Activated CD4-positive, alpha-beta T cell treated with anti-CD3 and anti-CD28 coated beads, Interleukin-2, amount 50 U/mL, for 4 hours (primary cell): ENCODE measurements around the gene LACRT.

ENCODE experiments used
- DNase-seq, 2 experiments: peaks; one replicate each; pipeline ENCODE4 v3.0.0-alpha.2; 2020

LACRT gene

DNA sequence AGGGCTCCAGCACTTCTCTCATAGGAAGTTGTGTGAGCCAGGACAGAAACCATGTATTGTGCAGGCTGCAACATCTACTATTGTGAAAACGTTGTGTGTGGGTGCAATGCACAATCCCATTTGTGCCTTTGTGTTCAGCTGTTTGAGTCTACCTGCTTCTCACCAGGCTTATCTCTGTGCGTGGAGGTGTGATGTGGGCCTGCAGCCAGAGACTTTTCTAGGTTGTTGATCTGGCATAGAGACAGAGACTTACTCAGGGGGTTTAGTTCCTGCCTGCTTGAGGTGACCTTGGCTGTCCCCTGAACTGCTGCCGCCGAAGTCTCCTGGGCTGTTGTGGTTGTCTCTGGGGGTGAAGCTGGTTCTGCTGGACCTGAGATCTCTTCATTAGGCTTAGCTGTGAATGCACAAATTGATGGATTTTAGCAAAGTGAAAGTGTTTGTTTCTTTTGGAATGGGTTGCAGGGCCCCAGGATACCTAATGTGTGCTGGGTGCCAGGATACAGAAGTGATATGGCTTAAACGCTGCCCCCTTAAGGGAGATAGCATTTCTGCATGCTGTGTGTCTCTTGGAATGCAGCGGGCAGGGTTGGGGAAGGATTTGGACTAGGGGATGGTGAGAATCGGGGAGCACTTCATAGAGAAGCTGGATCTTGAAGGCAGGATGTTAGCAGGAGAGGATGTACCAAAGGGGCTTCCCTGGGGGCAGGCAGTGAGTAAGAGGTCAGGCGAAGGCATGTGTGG lies 2.5 kb downstream of the LACRT start:
- no peak for DNase-seq

DNA sequence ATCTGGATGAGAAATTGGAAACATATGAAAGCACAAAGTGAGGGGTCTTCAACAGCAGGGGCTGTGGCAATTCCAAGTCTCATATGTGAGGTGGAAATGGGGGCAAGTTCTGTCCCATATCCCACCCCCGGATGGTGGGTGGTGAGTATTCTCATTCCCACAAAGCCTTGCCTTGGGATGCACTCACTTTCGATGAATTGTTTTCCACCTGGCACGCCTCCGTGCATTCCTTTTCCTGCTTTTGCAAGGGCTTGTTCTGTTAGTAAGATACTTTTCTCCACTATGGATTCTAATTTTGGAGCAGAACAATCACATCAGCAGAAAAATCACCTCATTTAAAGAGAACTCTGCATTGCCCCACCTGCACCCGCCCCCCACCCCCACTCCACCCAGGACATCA lies 3.1 kb downstream of the LACRT start:
- DNase-seq = no peak

DNA sequence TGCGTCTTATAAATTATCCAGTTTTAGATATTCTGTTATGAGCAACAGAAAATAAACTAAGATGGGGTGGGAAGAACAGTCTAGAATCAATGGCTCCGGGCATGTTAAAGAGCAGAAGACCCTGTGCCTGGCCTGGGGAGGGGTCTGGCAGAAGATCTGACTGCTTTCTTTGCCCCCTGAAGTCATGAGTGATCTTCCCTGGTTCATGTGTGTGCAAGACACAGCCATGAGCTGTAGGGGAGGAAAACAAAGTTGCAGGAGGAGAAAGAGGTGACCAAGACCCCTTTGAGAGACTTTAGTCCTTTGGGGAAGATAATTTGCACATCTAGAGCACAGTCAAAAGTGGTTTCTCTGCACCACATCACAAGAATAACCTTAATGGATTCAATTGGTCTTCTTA lies 4.8 kb downstream of the LACRT start:
- DNase-seq = no peak

DNA sequence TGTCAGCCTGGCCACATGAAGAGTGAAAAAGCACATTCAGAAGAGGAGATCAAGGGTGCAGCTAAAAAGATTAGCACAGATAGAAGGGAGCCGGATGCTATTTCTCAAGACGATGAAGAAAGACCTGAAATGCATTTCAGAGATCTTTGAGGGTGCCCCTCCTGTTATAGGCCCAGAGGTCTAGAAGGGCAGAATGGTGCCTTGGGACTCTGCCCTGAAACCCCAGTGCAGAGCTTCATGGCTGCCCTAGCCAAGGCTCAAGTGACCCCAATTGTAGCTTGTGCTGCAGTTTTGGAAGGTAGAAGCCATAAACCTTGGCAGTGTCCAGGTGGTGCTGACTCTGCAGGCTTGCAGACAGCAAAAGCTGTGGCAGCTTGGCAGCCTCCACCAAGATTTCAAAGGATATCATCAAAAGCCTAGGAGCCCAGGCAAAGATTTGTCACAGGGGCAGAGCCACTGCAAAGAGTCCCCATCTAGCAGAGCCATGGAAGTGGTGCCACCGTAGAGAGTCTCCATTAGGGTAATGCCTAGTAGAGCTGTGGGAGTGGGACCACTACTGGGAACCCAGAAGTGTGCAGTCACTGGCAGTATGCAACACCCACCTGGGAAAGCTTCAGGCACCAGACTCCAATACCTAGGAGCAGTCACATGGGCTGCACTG lies 6.4 kb downstream of the LACRT start:
- DNase-seq = no peak

DNA sequence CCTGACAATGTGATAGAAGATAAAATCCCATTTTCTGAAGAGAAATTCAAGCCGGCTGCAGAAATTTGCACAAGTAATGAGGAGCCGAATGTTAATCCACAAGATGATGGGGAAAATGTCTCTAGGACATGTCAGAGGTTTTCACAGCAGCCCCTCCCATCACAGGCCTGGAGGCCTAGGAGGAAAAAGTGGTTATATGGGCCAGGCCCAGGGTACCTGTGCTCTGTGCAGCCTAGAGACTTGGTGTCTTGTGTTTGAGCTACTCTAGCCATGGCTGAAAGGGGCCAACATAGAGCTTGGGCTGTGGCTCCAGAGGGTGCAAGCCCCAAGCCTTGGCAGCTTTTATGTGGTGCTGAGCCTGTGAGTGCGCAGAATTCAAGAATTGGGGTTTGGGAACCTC lies 7.4 kb downstream of the LACRT start:
- no peak for DNase-seq

DNA sequence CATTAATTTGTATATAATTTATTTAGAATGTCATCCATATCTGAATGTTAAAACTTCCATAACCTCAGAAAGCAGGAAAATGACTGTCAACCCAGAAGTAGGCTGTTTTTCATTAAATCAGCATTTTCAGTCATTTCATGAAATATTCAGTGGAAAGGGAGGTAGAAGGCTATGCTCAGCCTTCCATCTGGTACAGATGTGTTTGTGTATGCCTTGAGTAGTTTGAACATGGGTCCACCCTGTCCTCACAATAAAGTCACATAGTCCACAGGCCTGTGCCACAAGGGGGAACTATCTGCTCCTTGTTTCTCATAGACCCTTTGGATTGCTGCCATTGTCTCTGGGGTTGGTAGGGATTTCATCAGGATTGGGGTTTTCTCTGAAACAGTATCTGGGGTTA lies 9.1 kb downstream of the LACRT start:
- no peak for DNase-seq

DNA sequence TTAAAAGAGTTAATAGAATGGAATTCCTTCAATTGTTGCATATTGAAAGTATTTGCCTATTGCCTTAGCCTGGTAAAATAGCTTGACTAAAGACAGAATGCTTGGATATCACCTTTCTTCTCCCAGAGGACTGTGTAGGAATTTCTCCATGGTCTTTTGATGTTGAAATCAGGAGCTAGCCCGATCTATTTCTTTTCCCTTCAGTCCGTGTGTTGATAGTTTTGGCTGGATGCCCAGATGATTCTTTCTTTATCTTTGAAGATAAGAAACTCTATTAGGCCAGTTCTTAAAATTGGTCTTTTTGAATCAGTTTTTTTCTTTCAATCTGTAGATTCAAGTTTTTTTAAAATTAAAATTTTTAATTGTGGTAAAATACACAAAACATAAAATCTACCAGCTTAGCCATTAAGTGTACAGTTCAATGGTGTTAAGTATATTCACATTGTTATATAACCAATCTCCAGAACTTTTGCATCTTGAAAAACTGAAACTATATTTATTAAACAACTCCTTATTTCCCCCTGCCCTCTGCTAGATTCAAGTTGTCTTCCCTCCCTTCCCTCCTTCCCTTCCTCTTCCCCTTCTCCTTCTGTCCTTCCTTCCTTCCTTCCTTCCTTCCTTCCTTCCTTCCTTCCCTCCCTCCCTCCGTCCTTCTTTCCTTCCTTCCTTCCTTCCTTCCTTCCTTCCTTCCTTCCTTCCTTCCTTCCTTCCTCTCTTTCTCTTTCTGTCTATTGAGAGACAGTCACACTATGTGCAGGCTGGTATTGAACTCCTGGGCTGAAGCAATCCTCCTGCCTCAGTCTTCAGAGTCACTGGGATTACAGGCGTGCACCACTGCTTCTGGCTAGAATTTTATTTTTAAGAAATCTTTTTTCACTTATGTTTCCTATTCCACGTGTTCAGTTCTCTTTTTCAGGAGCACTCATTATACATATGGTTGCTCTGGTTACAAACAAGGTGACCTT lies 10.1 kb downstream of the LACRT start:
- DNase-seq = no peak

DNA sequence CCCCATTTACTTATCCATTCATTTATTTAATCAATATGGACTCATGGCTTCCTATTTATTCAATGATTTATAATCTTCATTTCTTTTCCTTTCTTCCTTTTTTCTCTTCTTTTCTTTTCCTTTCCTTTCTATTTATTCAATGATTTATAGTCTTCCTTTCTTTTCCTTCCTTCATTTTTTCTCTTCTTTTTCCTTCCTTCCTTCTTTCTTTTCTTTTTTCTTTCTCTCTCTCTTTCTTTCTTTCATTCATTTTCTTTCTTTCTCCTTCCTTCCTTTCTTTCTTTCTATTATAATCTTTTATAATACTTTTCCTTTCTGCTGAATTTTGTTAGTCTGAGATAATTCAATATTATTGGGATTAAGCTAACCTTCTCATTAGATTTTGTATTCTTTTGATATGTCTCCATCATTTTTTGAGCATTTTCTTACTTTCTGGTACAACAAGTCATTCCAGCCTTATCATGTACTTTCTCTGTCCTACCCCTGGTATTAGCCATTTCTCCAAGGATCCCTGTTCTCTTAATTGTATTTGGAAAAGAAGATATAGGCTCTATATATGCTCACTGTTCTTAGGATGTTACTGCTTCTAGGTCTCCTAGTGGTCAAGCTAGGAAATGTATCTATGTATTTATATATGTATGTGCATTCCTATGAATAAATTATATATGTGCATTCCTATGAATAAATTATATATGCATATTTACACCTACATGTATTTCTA lies 12.1 kb downstream of the LACRT start:
- DNase-seq = no peak

DNA sequence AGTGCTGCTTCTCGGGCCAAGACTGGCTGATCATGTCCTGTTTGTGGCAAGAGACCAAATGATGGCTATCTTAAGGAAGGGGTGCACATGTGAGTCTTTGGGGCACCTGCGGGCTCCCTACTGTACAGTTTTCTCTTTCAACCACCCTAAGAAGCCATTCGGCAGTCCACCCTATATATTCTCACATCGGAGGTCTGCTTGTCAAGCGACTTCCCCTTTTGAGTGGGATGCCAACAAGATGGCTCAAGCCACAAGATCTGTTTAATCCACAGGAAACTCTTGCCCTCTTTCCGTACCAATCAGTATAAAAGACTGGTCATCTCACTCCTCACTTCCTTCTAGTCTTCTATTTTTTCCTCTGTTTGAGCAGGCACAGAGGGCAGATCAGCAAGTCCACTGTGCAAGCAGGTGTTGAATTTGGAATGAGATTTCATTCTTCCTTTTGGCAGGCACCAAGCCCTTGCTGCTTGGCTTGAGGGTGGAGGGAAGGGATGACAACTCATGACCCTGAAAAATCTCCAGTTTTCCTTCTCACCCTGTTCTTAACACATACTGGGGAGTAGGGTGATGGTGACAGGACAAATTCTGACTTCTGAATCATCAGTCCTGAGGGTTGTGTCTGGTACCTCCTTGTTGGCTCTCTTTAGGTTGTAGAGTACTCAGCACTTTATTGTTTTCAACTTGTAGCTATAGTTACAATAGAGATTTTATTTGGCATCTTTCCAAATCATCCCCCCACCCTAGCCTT lies 17.6 kb downstream of the LACRT start:
- no peak for DNase-seq

DNA sequence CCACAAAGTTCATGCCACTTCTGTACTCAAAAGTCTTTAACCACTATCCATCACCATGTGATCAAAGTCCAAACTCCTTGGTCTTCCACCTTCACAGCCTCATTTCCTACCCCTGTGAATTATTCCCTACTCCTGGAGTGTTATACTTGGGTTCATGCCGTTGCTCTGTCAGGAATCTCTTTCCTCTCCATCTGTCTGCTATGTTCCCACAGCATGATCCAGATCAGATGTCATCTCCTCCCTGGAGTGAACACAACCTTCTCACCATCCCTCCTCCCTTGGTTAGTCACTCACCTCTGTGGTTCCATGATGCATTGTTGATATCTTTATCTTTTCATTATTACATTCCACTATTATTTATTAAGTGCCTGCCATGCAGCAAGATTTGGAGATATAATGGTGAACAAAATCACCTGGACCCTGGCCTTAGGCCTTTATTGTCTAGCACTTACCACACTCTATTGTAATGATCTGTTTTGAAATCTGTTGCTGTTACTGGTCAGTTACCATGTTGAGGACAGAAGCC lies 22.4 kb downstream of the LACRT start:
- no peak for DNase-seq

DNA sequence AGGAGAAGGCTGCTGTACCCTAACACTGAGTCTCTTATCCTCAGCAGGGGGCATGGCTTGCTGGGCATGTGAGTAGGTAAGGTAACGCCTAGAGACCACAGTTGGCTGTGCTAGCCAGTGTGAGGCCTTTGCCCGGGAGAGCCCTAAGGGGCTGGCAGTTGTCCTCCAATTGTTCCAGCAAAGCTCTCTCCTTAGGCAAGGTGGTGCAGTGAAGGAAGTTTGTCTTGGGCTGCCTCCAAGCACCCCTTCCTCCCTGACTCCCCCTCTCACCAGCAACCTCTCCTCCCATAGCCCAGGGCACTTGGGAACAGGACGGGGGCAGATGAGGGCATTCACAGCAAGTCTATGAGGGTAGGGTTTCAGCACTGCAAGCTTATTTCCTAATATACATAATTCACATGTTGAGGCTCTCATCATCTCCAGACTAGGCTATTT lies 23.0 kb downstream of the LACRT start:
- no peak for DNase-seq

DNA sequence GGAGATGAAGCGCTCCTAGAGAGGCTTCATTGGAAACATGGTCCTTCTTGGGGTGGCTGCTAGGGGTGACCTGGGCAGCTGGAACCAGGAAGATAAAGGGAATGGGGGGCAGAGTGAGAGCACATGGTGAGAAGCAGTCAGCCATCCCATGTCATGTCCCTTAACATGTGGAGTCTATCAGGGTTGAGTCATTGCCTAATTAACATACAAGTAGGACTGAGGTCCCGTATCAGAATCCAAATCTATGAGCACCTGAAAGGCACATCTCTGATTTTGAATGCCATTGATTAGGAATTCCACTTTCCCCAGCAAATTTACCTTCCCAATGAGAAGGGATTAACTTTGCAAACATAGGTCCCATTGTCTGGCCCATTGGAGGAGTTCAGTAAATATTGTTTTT lies 25.9 kb downstream of the LACRT start:
- no peak for DNase-seq

DNA sequence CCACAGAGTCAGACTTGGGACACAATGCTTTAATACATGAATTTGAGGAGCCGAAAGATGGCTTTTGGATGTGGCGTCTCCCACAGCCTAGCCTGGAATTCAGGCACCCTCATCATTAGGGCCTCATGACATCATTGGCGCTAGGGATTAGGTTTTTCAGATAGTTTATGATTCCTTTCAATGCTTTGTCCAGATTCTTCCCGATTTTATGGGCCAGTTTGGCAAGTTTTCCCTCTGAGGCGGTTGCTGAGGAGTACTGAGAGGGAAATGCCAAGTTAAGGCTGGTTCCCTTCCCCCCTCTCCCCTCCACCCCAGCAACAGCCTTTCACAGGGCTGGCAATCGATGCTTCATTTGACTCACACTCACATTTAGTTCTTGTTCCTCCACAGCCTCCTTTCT lies 26.5 kb downstream of the LACRT start:
- DNase-seq = no peak

DNA sequence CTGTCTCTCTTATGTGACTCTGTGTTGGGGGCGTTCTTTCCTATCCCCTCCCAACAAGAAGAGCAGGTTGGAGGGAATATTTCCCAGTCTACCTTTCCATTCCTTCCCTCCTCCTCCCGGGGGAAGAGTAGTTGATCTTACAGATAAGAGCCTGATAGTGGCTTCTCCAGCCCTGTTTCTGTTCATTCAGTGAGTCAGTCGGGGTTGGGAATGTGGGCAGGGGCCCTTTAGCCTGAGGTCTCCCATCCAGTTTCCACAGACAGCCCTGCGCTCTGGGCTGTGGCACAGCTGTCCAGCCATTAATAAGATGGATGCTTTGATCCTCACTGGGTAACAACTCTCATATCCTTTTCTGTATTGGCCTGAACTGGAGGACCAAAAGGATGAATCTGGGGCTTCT lies 28.1 kb downstream of the LACRT start:
- no peak for DNase-seq

DNA sequence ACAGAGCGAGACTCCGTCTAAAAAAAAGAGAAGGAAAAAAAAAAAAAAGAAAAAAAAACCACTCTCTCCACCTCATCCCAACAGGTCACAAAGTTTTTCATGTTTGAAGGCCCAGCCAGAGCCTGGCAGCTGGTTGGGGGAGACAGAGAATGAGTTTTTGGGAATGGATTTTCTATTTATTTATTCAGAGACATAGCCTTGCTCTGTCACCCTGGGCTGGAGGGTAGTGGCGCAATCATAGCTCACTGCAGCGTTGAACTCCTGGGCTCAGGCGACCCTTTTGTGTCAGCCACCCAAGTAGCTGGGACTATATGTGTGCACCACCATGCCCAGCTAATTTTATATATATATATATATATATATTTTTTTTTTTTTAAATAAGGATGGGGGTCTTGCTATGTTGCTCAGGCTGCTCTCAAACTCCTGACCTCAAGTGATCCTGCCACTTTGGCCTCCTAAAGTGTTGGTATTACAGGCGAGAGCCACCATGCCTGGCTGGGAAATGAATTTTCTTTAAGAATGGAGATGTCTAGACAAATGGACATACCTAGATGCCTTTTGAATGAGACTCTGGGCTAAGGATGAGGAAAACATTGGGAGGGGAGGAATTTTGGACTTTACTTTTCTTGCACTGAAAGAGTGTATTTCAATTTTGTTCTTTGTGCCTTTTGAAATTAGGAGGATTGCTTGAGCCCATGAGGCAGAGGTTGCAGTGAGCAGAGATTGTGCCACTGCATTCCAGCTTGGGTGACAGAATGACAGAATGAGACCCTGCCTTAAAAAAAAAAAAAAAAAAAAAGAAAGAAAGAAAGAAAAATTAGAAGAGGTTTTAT lies 29.3 kb downstream of the LACRT start:
- no peak for DNase-seq

DNA sequence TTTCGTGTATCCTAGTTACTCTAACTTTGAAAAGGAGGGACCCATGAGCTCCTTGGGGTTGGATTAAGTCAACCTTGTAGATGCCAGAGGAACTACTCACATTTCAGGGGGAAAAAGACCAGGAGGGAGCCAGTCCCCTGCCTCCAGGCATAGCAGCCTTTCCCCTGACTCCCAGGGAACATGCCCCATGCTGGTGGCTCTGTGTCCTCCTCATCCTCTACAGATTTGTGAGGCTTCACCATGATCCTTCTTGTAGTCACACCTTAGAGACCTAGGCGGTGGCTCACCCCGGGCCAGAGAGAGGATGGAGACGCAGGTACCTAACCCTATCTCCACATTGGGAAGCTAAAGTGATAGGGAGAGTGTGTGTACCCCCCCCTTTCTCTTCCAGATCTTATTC lies 30.3 kb downstream of the LACRT start:
- no peak for DNase-seq

DNA sequence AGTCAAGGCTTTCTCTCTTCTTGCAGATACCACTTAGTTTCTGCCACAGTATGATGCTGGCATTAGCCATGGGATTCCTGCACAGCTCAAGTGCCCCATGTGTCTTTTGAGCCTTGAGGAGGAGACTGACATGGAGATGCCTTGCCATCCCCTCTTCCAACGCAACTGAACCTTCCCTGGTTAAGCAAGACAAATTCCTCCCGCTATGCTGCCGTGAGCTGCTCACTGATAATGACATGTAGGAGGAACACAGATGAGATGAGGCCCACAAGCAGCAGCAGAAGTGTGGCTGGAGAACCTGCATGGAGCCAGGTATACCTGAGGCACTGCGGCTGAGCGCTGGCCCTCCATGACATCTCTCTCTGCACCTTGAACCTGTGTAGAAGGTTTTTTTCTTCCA lies 30.8 kb downstream of the LACRT start:
- no peak for DNase-seq

DNA sequence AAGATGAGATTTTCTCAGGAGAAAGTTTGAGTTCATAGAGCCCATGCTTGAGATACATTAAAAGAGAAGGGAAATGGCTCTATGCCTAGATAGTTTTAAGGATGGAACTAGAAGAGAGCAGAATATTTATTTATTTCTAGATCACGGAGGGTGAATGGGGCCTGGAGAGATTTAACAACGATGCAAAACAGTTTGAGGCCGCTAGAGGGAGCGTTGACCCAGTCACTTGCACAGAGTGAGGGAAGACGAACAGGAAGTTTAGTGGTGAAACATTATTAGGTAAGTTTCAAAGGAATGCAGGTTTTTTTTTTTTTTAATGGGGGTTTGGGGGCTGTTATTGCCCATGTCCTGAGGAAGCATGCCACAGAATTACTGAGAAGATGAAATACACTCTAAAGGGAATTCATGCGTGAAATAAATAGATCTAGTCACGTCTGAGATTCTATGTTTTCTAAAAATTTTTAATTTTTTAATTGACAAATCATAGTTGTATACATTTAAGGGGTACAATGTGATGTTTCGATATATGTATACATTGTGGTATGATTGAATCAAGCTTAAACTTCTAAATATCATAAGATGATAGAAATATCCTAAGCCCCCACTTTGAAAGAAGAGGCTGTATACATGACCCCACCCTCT lies 31.4 kb downstream of the LACRT start:
- DNase-seq = peak; percentile 54 to 57

DNA sequence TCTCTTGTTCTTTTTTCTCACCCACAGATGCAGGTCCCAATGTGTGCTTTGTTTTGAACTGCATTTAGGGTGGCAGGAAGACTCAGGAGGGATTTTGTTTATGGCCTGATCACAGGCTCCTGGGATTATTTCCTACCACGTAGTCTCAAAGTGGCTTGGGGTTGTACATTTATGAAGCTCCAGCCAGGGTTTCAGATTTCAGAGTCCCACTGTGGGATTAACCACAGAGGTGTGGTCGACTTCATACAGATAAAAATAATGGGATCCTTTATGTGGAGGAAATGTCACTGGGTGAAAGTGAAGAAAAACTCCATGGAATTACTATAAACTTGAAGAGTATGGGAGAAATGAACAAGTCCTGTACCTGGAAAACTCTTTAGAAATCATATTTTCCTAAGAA lies 32.0 kb downstream of the LACRT start:
- no peak for DNase-seq

DNA sequence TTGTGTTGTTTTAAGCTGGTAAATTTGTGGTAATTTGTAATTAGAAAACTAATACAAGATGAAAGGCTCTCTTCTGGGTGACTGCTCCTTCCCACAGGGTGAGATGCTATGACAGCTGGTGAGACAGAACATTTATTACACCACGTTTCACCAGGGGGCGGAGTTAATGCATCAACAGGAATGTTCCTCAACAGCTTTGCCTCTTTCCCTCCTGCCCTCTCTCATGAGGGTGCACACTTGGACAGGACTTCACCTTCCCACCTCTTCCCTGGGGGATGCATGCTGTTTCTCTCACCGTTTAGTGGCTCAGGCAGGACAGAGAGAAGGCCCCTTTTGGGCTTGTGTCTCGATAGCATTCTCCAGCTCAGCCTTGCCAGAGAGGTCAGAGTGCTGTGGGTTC lies 32.9 kb downstream of the LACRT start:
- DNase-seq = no peak

DNA sequence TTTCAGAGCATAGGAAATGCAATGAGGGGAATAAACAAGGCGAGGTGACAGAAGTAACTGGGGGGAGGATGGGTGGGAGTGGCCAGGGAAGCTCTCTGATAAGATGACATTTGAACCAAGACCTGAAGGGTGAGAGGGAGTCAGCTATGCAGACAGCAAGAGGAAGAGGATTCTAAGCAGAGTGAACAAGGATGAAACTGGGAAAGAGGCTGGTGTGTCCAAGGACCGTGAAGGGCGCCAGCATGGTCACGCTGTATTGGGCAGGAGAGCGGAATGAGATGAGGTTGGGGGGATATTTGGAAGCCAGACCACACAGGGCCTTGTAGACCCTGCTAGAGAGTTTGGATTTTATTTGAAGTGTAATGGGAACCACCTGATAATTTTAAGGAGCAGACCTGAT lies 35.7 kb downstream of the LACRT start:
- DNase-seq = no peak
